ENCODE results near the gene ZSCAN32. TPM values are rescaled to one million over a fixed set of nuclear protein-coding genes. Genes with fewer than 3 reads are reported as not detected.

Gene ZSCAN32
- total RNA-seq, 1 donor from 2014 or later, result 15.0 TPM

DNA sequence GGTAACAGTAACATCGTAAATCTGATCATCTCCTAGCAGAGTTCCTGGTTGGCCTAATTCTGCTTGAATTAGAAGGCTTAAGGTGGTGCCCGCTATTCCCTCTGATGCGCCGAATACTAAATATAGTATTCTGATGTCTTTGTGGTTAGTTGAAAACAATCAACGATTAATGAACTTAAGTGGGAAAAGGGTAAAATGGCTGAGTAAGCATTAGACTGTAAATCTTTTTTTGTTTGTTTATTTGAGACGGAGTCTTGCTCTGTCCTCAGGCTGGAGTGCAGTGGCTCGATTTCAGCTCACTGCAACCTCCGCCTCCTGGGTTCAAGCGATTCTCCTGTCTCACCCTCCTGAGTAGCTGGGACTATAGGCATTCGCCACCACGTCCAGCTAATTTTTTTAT is 31.7 kb downstream of the ZSCAN32 start:
- DNase-seq (ENCODE audit: extremely low spot score, unreplicated experiment), result no peak
- Mint-ChIP-seq H3K27ac (no peak overlapping the region), H3K9me3 (no peaks in the 10 kb centered on the region), H3K27me3 (no peaks in the 10 kb centered on the region), H3K4me1 (ENCODE audit: unreplicated experiment) (no peaks in the 10 kb centered on the region), H3K4me3 (no peak overlapping the region), H3K36me3 (no peaks in the 10 kb centered on the region)
- TF ChIP-seq, protein P1, sequence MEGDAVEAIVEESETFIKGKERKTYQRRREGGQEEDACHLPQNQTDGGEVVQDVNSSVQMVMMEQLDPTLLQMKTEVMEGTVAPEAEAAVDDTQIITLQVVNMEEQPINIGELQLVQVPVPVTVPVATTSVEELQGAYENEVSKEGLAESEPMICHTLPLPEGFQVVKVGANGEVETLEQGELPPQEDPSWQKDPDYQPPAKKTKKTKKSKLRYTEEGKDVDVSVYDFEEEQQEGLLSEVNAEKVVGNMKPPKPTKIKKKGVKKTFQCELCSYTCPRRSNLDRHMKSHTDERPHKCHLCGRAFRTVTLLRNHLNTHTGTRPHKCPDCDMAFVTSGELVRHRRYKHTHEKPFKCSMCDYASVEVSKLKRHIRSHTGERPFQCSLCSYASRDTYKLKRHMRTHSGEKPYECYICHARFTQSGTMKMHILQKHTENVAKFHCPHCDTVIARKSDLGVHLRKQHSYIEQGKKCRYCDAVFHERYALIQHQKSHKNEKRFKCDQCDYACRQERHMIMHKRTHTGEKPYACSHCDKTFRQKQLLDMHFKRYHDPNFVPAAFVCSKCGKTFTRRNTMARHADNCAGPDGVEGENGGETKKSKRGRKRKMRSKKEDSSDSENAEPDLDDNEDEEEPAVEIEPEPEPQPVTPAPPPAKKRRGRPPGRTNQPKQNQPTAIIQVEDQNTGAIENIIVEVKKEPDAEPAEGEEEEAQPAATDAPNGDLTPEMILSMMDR (conservative IDR thresholded peaks at IDR 0.05), result no peak

DNA sequence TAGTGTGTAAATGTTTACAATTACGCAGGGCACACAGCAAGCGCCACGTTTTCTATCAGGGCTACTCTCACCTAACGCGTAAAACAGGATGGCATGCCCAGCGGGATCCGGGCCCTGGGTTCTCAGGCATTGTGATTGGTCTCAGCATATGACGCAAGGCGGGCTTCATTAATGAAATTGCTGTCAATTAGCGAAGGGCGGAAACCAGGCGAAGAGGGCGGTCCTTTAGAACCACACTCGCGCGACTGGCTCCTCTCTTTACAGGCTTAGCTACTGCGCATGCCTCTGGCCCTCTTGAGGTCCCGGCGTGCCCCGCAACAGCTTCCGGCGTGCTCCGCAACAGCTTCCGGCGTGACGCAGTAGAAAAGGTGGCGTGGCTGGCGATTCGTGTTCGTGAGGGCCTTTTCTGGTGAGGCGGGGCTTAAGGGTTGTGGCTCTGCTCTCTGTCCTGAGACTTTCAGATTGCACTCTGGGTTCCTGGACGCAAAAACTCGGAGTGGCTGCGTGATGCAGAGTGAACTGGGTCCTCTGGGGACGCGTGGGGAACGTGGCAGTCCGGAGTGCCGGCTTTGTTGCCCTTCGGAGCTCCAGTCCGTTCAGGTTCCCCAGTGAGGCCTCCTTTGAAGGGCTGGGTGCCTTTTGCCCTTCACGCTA is 35.9 kb downstream of the ZSCAN32 start:
- Mint-ChIP-seq H3K27me3 (peaks cover 6% of the 10 kb centered on the region), H3K4me3 (no peak overlapping the region), H3K9me3 (peaks cover 7% of the 10 kb centered on the region), H3K36me3 (no peaks in the 10 kb centered on the region), H3K4me1 (ENCODE audit: unreplicated experiment) (no peaks in the 10 kb centered on the region), H3K27ac (no peak overlapping the region)
- TF ChIP-seq, protein P1 (conservative IDR thresholded peaks at IDR 0.05), result no peak
- DNase-seq (ENCODE audit: extremely low spot score, unreplicated experiment), result no peak

DNA sequence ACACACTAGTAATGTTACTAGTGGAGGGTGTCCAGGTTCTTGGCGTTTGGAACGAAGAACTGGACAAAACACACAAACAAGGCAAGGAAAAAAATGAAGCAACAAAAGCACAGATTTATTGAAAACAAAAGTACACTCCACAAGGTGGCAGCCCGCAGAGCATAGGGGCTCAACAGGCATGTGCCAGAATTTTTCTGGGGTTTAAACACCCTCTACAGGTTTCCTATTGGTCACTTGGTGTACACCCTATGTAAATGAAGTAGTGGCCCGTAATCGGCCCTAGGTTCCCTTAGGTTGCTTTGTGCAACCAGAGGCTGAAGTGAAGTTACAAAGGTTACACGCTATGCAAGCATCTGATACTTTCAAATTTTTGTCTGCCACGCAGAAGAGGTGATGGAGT is 37.0 kb downstream of the ZSCAN32 start:
- H3K4me3 Mint-ChIP-seq, result no peak overlapping the region

DNA sequence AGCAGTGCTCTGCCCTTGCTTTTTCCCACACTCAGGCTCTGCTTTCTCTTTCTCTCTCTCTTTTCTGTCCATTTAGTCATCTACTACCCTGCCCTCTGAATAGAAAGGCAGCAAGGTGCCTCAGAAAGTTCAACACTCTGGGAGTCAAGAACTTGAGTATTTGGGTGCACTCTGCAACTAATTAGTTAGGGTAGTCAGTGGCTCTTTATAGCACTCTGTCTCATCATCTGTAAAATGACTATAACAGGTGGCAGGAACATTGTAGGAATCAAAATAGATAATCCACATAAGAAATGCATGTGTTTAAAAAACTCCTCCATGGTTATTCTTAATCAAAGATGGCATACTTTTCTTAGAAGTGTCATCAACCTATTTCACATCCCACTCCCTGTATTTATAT is 37.9 kb downstream of the ZSCAN32 start:
- no peaks in the 10 kb centered on the region for H3K4me1 Mint-ChIP-seq (ENCODE audit: unreplicated experiment)
- TF ChIP-seq, protein P1 (conservative IDR thresholded peaks at IDR 0.05), result no peak
- H3K9me3 Mint-ChIP-seq, result peaks cover 7% of the 10 kb centered on the region
- H3K27ac Mint-ChIP-seq, result no peak overlapping the region
- no peak overlapping the region for H3K4me3 Mint-ChIP-seq
- no peaks in the 10 kb centered on the region for H3K36me3 Mint-ChIP-seq
- DNase-seq (ENCODE audit: extremely low spot score, unreplicated experiment), result no peak
- H3K27me3 Mint-ChIP-seq, result peaks cover 6% of the 10 kb centered on the region

More for the DNA sequence above, 37.0 kb downstream of the ZSCAN32 start:
- Mint-ChIP-seq H3K9me3 (peaks cover 7% of the 10 kb centered on the region), H3K27ac (no peak overlapping the region), H3K4me1 (ENCODE audit: unreplicated experiment) (no peaks in the 10 kb centered on the region), H3K36me3 (no peaks in the 10 kb centered on the region), H3K27me3 (peaks cover 6% of the 10 kb centered on the region)
- no peak for DNase-seq (ENCODE audit: extremely low spot score, unreplicated experiment)
- TF ChIP-seq, protein P1 (conservative IDR thresholded peaks at IDR 0.05), result no peak

DNA sequence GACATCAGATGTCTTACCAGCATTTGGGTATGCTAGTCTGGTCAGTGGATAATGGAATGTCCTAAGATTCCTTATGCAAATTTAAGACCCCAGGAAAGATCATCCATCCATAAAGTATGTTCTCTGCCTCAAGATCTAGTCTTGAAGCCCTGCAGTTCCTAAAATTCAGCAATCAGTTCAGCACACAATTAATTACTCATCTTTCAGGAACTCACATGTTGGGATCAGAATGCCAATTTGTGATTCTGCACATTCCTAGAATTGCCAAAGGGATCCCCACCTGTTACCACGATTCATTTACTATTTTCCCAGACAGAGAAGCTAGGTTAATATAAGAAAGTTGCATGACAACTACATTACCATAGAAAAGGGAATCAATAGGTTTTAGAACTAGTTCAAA is 41.9 kb downstream of the ZSCAN32 start:
- Mint-ChIP-seq H3K27ac (no peak overlapping the region), H3K36me3 (no peaks in the 10 kb centered on the region), H3K4me1 (ENCODE audit: unreplicated experiment) (no peaks in the 10 kb centered on the region), H3K9me3 (peaks cover 11% of the 10 kb centered on the region), H3K4me3 (no peak overlapping the region), H3K27me3 (peaks cover 6% of the 10 kb centered on the region)
- DNase-seq (ENCODE audit: extremely low spot score, unreplicated experiment), result no peak
- TF ChIP-seq, protein P1 (conservative IDR thresholded peaks at IDR 0.05), result no peak
